Astrocyte of the hippocampus (primary cell): ENCODE data around the gene TAS1R3.

ENCODE experiments used
- DNase-seq: peaks from one replicate; pipeline ENCODE4 v3.0.0; 2011; ENCODE audit warnings: low read depth, low spot score

TAS1R3 gene

DNA sequence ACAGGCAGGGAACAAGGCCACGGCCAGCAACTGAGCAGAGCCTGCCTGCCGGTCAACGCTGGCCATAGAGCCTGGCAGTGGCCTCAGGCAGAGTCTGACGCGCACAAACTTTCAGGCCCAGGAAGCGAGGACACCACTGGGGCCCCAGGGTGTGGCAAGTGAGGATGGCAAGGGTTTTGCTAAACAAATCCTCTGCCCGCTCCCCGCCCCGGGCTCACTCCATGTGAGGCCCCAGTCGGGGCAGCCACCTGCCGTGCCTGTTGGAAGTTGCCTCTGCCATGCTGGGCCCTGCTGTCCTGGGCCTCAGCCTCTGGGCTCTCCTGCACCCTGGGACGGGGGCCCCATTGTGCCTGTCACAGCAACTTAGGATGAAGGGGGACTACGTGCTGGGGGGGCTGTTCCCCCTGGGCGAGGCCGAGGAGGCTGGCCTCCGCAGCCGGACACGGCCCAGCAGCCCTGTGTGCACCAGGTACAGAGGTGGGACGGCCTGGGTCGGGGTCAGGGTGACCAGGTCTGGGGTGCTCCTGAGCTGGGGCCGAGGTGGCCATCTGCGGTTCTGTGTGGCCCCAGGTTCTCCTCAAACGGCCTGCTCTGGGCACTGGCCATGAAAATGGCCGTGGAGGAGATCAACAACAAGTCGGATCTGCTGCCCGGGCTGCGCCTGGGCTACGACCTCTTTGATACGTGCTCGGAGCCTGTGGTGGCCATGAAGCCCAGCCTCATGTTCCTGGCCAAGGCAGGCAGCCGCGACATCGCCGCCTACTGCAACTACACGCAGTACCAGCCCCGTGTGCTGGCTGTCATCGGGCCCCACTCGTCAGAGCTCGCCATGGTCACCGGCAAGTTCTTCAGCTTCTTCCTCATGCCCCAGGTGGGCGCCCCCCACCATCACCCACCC, at the start of gene TAS1R3:
Gene TAS1R3 (plus strand): TSS at position 213 of the 898 bp plus-strand sequence. CDS start 66 bp downstream, at position 279.
- no peak for DNase-seq

DNA sequence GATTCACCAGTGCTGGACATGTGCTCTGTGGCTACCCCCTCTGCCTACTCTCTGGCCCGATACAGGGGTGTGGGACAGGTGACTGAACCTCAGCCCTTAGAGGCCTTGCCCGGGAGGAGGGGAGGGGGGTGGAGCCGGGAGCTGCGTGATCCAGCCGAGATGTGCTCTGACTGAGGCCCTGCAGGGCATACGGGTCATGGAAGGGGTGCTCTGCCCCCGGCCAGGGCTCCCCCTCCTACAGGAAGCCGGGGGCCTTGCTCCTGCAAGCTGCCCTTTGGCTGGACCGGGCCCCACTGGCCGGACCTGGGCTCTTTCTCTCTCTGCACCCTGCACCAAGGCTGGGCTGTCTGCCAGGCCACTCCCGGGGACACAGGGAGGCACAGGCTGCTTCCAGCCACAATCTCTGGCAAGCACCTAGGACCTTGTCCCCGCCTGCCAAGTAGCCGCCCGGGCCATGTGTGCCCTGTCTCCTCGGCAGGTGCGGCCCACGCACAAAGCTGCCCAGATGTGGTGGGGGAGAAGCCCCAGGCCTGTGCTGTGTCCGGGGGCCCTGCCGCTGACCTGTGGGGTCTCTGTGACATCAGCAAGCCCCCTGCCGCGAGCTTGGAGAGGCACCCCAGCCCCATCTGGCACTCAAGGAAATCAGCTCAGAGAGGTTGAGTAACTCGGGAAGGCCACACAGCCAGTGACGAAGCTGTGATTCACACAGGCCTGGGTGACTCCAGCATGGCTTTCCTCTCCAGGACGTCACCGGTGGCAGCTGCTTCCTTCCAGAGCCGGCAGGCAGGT, 49.4 kb upstream of the TAS1R3 start:
- peak; percentile 62 for DNase-seq

DNA sequence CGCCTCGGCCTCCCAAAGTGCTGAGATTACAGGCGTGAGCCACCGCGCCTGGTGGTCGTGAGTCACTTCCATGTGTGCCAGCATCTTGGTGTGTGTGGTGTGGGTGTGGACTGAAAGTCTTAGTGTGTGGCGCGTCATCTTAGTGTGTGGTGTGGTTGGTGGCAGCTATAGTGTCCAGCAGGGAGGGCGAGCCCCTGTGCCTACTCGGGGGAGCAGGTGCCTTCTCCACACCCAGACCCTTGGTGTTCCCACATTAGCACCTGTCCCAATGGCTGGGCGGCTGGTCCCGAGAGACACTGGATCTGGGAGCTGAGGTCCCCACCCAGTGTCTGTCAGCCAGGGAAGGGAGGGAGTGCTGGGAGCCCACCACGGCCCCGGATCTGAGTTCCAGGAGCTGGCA, 48.1 kb upstream of the TAS1R3 start:
- peak; percentile 47 for DNase-seq

DNA sequence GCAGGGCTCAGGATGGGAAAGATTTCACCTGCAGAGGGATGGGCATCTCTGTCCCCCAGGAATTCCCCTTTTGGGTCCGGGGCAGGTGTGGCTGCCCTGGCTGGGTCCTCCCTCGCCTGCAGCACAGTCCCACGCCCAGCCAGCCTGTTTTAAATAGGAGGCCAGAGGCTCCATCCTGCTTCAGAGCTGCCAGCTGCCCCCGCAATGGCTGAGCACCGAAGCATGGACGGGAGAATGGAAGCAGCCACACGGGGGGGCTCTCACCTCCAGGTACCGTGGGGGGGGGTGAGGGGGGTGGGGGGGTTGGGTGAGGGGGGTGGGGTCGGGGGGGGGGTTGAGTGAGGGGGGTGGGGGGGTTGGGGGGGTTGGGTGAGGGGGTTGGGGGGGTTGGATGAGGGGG, 47.3 kb upstream of the TAS1R3 start:
- DNase-seq = peak; percentile 34

DNA sequence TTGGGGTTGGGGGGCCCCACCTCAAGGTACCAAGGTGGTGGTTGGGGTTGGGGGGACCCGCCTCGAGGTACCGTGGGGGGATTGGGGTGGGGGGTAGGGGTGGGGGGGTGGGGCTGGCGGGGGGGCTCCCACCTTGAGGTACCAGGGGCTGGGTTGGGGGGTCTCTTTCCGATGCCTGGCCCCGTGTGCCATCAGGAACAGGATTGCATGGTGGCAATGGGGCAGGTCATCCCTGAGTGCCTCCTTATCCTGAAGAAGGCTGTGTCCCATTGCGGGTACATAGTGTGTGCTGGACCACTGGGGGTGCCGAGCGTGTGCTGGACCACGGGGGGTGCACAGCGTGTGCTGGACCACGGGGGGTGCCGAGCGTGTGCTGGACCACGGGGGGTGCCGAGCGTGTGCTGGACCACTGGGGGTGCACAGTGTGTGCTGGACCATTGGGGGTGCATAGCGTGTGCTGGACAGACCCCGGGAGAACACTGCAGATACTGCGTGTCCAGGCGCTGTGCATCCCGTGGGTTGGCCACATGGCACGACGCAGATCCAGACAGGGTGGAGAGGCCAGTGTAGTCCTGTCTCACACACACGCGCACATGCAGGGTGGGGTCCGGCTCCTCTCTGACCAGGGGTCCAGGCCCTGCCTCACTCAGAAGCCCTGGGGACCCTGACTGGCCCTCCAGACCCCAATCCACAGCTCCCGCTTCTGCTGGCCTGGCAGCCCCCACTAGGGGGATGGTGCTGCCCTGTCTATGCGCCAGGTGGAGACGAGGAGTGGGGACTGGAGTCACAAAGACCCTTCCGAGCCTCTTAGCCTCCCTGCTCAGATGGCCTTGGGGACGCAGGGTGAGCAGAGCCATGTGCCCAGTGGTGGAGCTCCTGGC, 46.6 kb upstream of the TAS1R3 start:
- DNase-seq = no peak

DNA sequence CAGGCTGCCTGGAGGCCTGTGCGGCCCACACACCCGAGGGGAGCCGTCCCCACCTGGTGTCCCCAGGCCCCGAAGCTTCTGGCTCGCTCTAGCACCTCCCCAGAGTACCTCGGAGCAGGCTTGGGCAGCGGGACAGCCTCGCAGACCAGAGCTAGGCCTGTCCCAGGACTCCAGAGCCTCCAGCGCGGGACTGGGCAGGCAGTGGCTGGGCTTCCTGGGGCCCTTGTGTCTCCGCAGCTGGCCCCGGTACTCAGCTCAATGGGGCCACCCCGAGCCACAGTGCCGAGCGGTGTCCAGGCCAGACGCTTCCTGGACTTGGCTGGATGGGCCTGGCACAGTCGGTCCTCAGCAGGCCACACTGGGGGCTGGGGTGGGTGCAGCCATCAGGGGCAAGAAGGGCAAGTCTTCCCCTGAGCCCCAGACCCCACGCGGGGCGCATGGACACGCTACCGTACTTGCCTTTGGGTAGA, 45.9 kb upstream of the TAS1R3 start:
- DNase-seq = no peak

DNA sequence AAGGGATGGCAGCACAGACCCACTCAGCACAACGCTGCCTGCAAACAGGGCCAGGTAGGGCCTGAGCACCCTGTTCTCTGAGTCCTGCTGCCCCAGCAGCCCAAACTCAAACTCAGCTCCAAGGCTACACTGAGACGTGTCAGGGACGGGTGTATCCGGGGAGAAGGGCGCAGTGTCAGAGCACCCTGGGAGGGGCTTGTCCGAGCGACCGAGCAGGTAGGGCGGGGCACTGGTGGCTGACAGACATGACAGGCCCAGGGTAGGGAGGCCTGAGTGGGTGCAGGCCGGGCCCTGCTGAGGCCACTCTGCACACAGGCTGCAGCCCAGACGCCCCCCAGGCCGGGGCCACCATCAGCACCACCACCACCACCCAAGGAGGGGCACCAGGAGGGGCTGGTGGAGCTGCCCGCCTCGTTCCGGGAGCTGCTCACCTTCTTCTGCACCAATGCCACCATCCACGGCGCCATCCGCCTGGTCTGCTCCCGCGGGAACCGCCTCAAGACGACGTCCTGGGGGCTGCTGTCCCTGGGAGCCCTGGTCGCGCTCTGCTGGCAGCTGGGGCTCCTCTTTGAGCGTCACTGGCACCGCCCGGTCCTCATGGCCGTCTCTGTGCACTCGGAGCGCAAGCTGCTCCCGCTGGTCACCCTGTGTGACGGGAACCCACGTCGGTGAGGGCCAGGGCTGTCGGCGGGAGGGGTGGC, 45.3 kb upstream of the TAS1R3 start:
- DNase-seq = no peak

DNA sequence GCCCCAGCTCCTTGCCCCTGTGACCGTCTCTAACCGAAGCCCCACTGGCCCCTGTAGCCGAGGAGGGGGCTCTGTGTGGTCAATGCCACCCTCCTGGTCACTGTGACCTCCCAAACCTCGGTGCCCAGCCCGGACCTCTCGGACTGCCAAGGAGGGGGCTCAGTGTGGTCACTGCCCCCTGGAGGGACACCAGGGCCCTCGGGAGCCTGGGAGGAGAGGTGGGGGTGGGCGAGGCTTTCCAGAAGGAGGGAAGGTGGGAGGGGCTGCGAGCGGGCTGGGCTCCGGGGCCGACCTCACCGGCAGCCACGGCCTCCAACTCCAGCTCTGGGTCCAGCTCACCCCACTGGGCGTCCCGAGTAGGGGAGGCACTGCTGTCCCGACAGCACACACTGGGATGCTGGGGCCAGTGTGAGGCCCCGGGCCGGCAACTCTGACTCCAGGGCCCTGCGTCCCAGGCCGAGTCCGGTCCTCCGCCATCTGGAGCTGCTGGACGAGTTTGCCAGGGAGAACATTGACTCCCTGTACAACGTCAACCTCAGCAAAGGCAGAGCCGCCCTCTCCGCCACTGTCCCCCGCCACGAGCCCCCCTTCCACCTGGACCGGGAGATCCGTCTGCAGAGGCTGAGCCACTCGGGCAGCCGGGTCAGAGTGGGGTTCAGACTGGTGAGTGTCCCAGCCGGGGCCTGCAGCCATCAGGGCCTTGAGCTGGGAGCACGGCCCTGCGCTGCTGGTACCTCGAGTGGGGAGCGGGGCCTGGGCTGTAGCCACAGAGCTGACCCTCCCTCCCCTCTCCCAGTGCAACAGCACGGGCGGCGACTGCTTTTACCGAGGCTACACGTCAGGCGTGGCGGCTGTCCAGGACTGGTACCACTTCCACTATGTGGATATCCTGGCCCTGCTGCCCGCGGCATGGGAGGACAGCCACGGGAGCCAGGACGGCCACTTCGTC, 44.5 kb upstream of the TAS1R3 start:
- DNase-seq = no peak

DNA sequence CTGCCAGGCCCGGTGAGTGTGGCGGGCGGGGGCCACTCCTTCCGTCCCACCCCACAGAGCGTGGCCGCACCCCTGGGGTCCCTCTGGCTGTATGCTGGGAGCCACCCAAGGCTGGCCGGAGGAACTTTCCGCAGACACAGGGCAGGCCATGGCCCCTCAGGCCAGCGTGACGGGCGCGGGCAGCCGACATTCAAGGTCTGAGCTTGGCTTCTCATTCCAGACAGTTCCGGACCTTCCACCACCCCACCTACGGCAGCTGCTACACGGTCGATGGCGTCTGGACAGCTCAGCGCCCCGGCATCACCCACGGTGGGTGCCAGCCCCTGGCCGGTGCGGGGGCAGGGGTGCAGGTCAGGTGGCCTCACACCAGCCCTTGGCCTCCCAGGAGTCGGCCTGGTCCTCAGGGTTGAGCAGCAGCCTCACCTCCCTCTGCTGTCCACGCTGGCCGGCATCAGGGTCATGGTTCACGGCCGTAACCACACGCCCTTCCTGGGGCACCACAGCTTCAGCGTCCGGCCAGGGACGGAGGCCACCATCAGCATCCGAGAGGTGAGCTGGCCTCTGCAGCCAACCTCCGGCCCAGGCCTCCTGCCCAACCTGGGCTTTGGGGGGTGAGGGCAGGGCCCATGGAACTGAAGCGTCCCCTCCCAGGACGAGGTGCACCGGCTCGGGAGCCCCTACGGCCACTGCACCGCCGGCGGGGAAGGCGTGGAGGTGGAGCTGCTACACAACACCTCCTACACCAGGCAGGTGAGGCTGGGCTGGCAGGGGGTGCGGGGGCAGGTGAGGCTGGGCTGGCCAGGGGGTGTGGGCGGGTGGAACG, 43.6 kb upstream of the TAS1R3 start:
- no peak for DNase-seq

DNA sequence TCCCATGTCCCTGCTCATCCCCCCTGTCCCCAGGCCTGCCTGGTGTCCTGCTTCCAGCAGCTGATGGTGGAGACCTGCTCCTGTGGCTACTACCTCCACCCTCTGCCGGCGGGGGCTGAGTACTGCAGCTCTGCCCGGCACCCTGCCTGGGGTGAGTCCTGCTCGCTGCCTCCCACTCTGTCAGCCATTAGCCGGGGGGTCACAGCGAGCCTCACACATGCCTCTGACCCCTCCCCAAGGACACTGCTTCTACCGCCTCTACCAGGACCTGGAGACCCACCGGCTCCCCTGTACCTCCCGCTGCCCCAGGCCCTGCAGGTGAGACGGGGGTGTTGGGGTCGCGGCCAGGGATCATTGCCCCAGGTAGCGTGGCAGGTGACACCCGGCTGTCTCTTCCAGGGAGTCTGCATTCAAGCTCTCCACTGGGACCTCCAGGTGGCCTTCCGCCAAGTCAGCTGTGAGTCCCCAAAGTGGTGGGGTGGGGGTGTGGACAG, 40.8 kb upstream of the TAS1R3 start:
- peak; percentile 80 for DNase-seq

DNA sequence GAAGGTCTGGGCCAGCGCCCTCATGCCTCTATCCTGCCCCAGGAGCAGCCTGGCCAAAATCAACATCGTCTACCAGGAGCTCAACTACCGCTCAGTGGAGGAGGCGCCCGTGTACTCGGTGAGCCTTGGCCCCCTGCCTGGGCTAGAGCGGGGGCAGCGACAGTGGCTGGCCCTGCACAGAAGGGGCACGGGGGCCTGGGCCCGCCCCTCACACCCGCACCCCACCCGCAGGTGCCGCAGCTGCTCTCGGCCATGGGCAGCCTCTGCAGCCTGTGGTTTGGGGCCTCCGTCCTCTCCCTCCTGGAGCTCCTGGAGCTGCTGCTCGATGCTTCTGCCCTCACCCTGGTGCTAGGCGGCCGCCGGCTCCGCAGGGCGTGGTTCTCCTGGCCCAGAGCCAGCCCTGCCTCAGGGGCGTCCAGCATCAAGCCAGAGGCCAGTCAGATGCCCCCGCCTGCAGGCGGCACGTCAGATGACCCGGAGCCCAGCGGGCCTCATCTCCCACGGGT, 40.0 kb upstream of the TAS1R3 start:
- peak; percentile 38 for DNase-seq

DNA sequence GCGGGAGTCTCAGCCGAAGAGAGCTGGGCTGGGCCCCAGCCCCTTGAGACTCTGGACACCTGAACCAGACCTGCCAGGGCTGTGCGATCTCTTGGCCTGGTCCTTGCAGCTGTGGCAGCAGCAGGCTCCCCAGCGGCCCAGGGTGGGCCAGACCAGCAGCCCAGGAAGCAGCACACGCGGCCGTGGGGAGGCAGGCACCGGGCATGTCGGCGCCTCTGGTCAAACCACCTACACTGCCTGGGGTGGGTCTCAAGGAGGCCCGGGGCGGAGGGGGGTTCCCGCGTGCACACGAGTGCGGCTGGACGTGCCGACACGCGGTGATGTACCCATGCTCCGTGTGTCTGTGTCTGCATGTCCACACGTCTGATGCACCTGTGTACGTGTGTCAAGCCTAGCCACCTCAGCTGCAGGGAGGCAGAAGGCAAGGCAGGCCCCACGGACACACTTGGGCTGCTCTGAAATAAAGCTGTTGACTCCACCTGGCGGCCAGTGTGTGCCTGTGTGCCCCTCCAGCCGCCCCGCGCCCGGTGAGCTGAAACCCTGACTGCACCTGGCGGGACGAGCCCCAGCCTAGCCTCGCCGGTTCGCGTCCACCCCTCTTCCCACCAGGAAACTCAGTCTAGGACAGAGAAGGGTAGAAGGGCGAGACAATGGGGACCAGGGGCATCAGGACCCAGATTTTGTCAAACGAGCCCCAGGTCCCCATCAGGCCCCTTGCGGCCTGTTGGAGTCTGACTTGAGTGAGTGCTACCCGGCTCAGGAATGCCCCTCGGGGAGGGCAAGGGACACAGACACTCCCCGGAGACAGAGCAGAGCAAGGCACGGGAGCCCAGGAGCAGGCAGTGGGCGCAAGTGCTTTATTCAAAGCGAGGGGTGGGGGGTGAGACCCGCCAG, 39.3 kb upstream of the TAS1R3 start:
- peak; percentile 56 for DNase-seq

DNA sequence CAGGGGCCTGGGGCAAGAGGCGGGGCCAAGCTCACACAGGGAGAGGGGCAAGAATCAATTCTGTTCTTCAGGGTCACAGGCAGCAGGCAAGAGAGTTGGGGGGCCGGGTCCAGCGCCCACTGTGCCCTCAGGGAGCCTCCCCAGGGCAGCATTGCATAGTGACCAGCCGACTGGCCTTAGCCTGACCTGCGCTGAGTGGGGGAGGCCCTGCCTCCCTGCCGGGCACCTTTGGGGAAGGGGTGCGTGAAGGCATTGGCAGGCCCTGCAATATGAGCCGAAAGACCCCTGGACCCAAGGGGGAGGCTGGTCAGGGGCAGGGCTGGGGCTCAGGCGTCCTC, 38.7 kb upstream of the TAS1R3 start:
- no peak for DNase-seq

DNA sequence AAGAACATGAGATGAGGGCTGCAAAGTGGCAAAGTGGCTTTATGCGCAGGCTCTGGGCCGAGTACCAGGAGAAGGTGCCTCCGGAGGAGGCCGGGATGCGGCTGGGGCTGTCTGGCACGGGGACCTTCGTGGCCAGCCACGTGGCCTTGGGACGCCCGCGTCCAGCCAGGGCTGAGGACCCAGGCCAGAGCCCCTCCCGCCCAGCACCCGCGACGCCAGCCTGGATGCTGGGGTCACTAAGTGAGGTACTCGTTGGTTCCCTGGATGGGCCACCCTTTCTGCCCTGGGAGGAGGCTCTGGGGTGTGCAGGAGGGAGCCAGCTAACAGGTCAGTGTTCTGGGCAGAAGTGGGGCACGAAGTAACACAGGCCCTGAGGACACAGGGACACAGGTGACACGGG, 38.2 kb upstream of the TAS1R3 start:
- DNase-seq = no peak

DNA sequence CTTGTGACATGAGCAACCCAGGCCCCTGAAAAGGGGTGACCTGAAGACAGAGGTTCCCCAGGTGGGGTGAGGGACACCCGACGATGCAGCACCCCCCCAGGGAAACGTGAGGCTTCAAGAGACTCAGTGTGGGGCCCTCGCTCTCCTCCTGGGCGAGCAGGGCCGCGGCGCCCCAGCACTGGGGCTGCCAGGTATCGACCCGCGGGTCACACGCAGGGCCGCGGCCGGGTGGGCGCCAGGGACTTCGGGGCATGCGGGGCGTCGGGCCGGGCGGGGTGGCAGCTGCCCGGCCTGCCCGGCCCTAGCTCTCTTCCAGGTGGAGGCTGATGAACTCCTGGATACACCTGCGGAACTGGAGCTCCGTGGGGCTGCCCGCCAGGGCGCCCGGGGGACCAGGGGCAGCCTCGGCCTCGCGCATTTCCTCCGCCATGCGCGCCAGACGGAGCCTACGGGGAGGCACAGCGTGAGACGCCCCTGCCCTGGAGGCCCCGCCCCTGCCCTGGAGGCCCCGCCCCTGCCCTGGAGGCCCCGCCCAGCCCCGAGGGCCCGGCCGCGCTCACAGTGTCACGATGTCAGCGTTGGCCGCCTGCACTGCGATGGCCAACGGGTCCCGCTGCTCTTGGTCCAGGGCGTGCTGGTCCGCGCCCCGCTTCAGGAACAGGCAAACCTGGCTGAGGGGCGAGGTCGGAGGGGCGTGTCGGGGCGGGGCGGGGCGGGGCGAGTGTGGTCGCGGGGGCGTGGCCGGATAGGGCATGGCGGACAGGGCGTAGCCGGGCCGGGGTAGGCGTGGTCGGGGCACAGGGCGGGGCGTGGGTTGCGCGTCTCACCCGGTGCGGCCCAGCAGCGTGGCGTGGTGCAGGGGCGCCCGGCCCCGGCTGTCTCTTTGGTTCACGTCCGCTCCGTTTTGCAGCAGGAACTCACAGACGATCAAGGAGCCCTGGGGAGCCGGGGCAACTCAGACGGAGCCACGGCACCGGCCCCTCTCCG, 37.5 kb upstream of the TAS1R3 start:
- DNase-seq = no peak

DNA sequence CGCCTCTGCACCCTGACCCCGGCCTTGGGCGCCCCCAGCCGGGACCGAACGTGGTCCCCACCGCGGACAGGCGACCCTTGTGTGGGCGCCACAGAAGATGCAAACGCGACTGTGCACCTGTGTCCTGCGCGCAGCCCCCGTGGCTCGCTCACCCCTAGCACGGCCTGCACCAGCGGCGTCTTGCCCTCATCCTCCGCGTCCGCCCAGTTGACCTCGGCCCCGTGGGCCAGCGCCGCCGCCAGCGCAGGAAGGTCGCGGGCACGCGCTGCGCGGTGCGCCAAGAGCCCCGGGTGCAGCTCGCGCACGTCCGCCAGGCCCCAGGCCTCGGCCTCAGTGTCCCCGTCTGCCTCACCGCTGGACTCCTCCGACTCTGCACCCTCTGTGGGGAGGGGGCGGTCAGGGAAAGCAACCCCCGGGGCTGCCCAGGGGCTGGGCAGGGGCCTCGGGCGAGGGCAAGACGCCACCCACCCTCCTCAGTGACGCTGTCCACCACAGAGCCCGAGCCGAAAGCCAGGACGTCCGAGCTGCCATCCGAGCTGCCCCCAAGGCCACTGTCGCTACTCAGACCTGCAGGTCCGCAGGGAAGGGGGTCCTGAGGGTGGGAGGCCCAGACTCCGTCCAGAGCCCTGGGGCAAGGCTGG, 36.7 kb upstream of the TAS1R3 start:
- DNase-seq = no peak
